H1 (cell line): ENCODE data around the gene ZNF689. TPM values are rescaled to one million over a fixed set of nuclear protein-coding genes. Genes with fewer than 3 reads are reported as not detected.

Source experiments
- CTCF ChIA-PET: fragments of 300-600 bp; sonication (Branson Sonifier 250); formaldehyde crosslinking; loops from one replicate; lab custom pipeline; 2021; ENCODE audit not compliant: partially characterized antibody; lab: Charles Lee
- POLR2A ChIA-PET: fragments of 300-600 bp; sonication (Branson Sonifier 250); formaldehyde crosslinking; loops from one replicate; lab custom pipeline; 2021; ENCODE audit warnings: inconsistent platforms; ENCODE audit not compliant: partially characterized antibody; lab: Charles Lee
- DNase-seq, 2 experiments: peaks; one replicate each; pipeline versions ENCODE4 v3.0.0 to v3.0.0-alpha.2; 2010 to 2022; ENCODE audit warnings: low spot score in 2 of 2, low read depth in 1 of 2, mixed read lengths in 1 of 2
- FAIRE-seq: peaks from 2 replicates; lab custom pipeline; 2011; peaks lifted over from hg19 to GRCh38; lab: Jason Lieb, UNC
- H2AFZ ChIP-seq: 2 replicates; pipeline ENCODE4 v1.8.1; 2012; ENCODE audit warnings: low read length, inconsistent platforms
- H2AK5ac ChIP-seq: 2 replicates; pipeline ENCODE4 v1.6.1; 2013; ENCODE audit warnings: low read depth, low read length
- H2BK120ac ChIP-seq: replicated peaks from 2 replicates; pipeline ENCODE3; 2013; ENCODE audit warnings: low read depth, low read length, inconsistent platforms
- H2BK12ac ChIP-seq: 2 replicates; pipeline ENCODE4 v1.6.1; 2013; ENCODE audit warnings: low read depth, low read length
- H2BK15ac ChIP-seq: 2 replicates; pipeline ENCODE4 v1.6.1; 2013; ENCODE audit warnings: low read length
- H2BK20ac ChIP-seq: 2 replicates; pipeline ENCODE4 v1.6.1; 2013; ENCODE audit warnings: low read length
- H2BK5ac ChIP-seq: 2 replicates; pipeline ENCODE4 v1.6.1; 2013; ENCODE audit warnings: low read depth, low read length
- H3K14ac ChIP-seq: 2 replicates; pipeline ENCODE4 v1.6.1; 2013; ENCODE audit warnings: inconsistent platforms; ENCODE audit not compliant: insufficient read length
- H3K18ac ChIP-seq: 2 replicates; pipeline ENCODE4 v1.6.1; 2013; ENCODE audit warnings: low read length; ENCODE audit errors: extremely low read depth
- H3K23ac ChIP-seq: 2 replicates; pipeline ENCODE4 v1.6.1; 2013; ENCODE audit warnings: inconsistent platforms; ENCODE audit not compliant: insufficient read length
- H3K23me2 ChIP-seq: 2 replicates; pipeline ENCODE4 v1.6.1; 2013; ENCODE audit warnings: low read depth, low read length
- H3K27ac ChIP-seq: 2 replicates; pipeline ENCODE4 v1.6.1; 2011; ENCODE audit warnings: low read depth, low read length, inconsistent platforms
- H3K27me3 ChIP-seq, 4 experiments: replicated peaks in 1 of 4; 1 replicate in 1 of 4; 2 replicates in 3 of 4; pipeline versions ENCODE4 v1.6.1 to v1.8.1; 2011 to 2013; ENCODE audit warnings: low read length in 3 of 4, mild to moderate bottlenecking in 3 of 4, inconsistent platforms in 2 of 4, mixed read lengths in 2 of 4, moderate library complexity in 1 of 4; ENCODE audit not compliant: control insufficient read depth in 3 of 4, insufficient read depth in 3 of 4; ENCODE audit errors: extremely low read depth in 1 of 4
- H3K36me3 ChIP-seq, 4 experiments: 2 replicates each; pipeline versions ENCODE4 v1.6.1 to v1.8.1; 2011 to 2013; ENCODE audit warnings: mild to moderate bottlenecking in 4 of 4, low read length in 3 of 4, moderate library complexity in 2 of 4, control low read depth in 1 of 4, inconsistent platforms in 1 of 4; ENCODE audit not compliant: insufficient read depth in 4 of 4, control insufficient read depth in 2 of 4
- H3K4ac ChIP-seq: replicated peaks from 2 replicates; pipeline ENCODE3; 2013; ENCODE audit warnings: low read length, low read depth, mixed read lengths, inconsistent platforms; ENCODE audit not compliant: insufficient read length
- H3K4me1 ChIP-seq, 4 experiments: replicated peaks in 1 of 4; 1 replicate in 1 of 4; 2 replicates in 3 of 4; pipeline versions ENCODE4 v1.6.1 to v1.8.1; 2011 to 2013; ENCODE audit warnings: low read length in 3 of 4, inconsistent platforms in 2 of 4, mixed read lengths in 1 of 4; ENCODE audit not compliant: insufficient read depth in 4 of 4, control insufficient read depth in 3 of 4
- H3K4me2 ChIP-seq, 2 experiments: 2 replicates each; pipeline versions ENCODE4 v1.6.1 to v1.8.1; 2011 to 2013; ENCODE audit warnings: low read depth in 2 of 2, low read length in 2 of 2, control low read depth in 1 of 2, inconsistent platforms in 1 of 2, mild to moderate bottlenecking in 1 of 2; ENCODE audit not compliant: insufficient read depth in 1 of 2
- H3K4me3 ChIP-seq, 4 experiments: fragments of 200-600, 300-600 bp in 1 of 4; sonication (generic), shearing (Covaris generic), sonication (Bioruptor Twin) in 1 of 4; 2 replicates each; pipeline versions ENCODE4 v1.5.1 to v1.8.1; 2011 to 2016; ENCODE audit warnings: low read length in 4 of 4, low read depth in 3 of 4, control low read depth in 2 of 4, inconsistent platforms in 2 of 4, mild to moderate bottlenecking in 2 of 4, mixed read lengths in 1 of 4, moderate library complexity in 1 of 4; ENCODE audit not compliant: insufficient read depth in 2 of 4; ENCODE audit errors: extremely low read depth in 1 of 4
- H3K56ac ChIP-seq: replicated peaks from 2 replicates; pipeline ENCODE3; 2013; ENCODE audit warnings: low read depth, mild to moderate bottlenecking, mixed read lengths, low read length, inconsistent platforms; ENCODE audit not compliant: insufficient read length
- H3K79me1 ChIP-seq: 2 replicates; pipeline ENCODE4 v1.6.1; 2013; ENCODE audit warnings: low read depth, low read length, control low read depth
- H3K79me2 ChIP-seq, 2 experiments: 2 replicates each; pipeline versions ENCODE4 v1.6.1 to v1.8.1; 2012 to 2013; ENCODE audit warnings: low read length in 2 of 2, mild to moderate bottlenecking in 2 of 2, inconsistent platforms in 1 of 2; ENCODE audit not compliant: insufficient read depth in 2 of 2, control insufficient read depth in 1 of 2
- H3K9ac ChIP-seq, 4 experiments: replicated peaks in 1 of 4; 1 replicate in 1 of 4; 2 replicates in 3 of 4; pipeline versions ENCODE4 v1.6.1 to v1.8.1; 2011 to 2013; ENCODE audit warnings: low read depth in 3 of 4, low read length in 3 of 4, control low read depth in 2 of 4, mild to moderate bottlenecking in 2 of 4, moderate library complexity in 2 of 4, inconsistent platforms in 1 of 4; ENCODE audit errors: extremely low read depth in 1 of 4
- H3K9me3 ChIP-seq, 2 experiments: 2 replicates each; pipeline versions ENCODE4 v1.6.1 to v1.8.1; 2012 to 2013; ENCODE audit warnings: mild to moderate bottlenecking in 2 of 2, moderate library complexity in 2 of 2, control low read depth in 1 of 2, inconsistent platforms in 1 of 2, low read depth in 1 of 2, low read length in 1 of 2, mixed read lengths in 1 of 2; ENCODE audit not compliant: insufficient read depth in 2 of 2
- H4K20me1 ChIP-seq, 2 experiments: replicated peaks in 1 of 2; 2 replicates each; pipeline versions ENCODE3 to v1.8.1; 2011 to 2013; ENCODE audit warnings: inconsistent platforms in 2 of 2, low read length in 2 of 2, mild to moderate bottlenecking in 1 of 2; ENCODE audit not compliant: insufficient read depth in 2 of 2, control insufficient read depth in 1 of 2
- H4K5ac ChIP-seq: 2 replicates; pipeline ENCODE4 v1.6.1; 2013; ENCODE audit warnings: low read length, low read depth, mixed read lengths, inconsistent platforms; ENCODE audit not compliant: insufficient read length
- H4K8ac ChIP-seq: 2 replicates; pipeline ENCODE4 v1.8.0; 2013; ENCODE audit warnings: mild to moderate bottlenecking, moderate library complexity, low read length, inconsistent platforms; ENCODE audit not compliant: insufficient read depth; ENCODE audit errors: extremely low read depth
- H4K91ac ChIP-seq: replicated peaks from 2 replicates; pipeline ENCODE3; 2013; ENCODE audit warnings: low read length, mixed read lengths, inconsistent platforms; ENCODE audit not compliant: insufficient read length
- ASH2L ChIP-seq: fragments of 200-600, 300-600 bp; sonication (generic); IDR thresholded peaks from one replicate; pipeline ENCODE4 v1.7.1; 2017; ENCODE audit warnings: low read length
- CBX5 ChIP-seq: fragments of 300-800, 300-1000 bp; sonication (generic); IDR thresholded peaks from 2 replicates; pipeline ENCODE4 v1.7.1; 2016; ENCODE audit warnings: antibody characterized with exemption, low read length, low read depth
- EZH2 ChIP-seq: fragments of 200-600 bp; sonication (generic); IDR thresholded peaks from 2 replicates; pipeline ENCODE4 v1.7.1; 2012; ENCODE audit warnings: low read depth, mild to moderate bottlenecking, moderate library complexity, low read length, inconsistent platforms; ENCODE audit not compliant: severe bottlenecking
- FOSL1 ChIP-seq: IDR thresholded peaks from 2 replicates; pipeline ENCODE4 v1.6.1; 2011; ENCODE audit warnings: mild to moderate bottlenecking, low read depth, low read length, moderate library complexity; ENCODE audit not compliant: insufficient read depth
- RNF2 ChIP-seq: fragments of 200-900, 300-1000 bp; sonication (generic); IDR thresholded peaks from 2 replicates; pipeline ENCODE4 v1.7.1; 2016; ENCODE audit warnings: borderline replicate concordance, low read depth, mild to moderate bottlenecking, antibody characterized with exemption, low read length; ENCODE audit not compliant: poor library complexity, severe bottlenecking; ENCODE audit errors: missing control alignments
- SIN3A ChIP-seq, 2 experiments: IDR thresholded peaks in 1 of 2; conservative IDR thresholded peaks in 1 of 2; 2 replicates each; pipeline ENCODE4 v1.6.1; 2011 to 2012; ENCODE audit warnings: low read length in 2 of 2, improper control_type of control experiment in 1 of 2, low read depth in 1 of 2, mild to moderate bottlenecking in 1 of 2
- TEAD4 ChIP-seq: IDR thresholded peaks from 2 replicates; pipeline ENCODE4 v1.6.1; 2012; ENCODE audit warnings: low read depth, low read length, inconsistent platforms, mixed read lengths
- WGBS, 2 experiments: shearing (Covaris generic) in 1 of 2; methylation state at CpG; one replicate each; pipeline versions ENCODE4 v1.1.6 to v1.1.7; 2013 to 2015; ENCODE audit warnings: low lambda C conversion rate in 2 of 2, mixed read lengths in 2 of 2, inconsistent platforms in 1 of 2, low coverage in 1 of 2, missing lambda C conversion rate in 1 of 2; ENCODE audit not compliant: insufficient replicate concordance in 2 of 2, insufficient coverage in 1 of 2, insufficient read length in 1 of 2; ENCODE audit errors: extremely low coverage in 1 of 2, missing lambda C conversion rate in 1 of 2; 5-methylcytosine and 5-hydroxymethylcytosine counted together
- polyA plus RNA-seq, 7 experiments: library from polyadenylated mRNA; depleted of rRNA in 3 of 7; stranded (reverse) in 5 of 7; unstranded in 2 of 7; fragments of >200 nt in 5 of 7; fragments of 200-250 nt in 2 of 7; gene quantifications; 1 replicate in 5 of 7; 2 replicates in 1 of 7; 4 replicates in 1 of 7; pipeline versions ENCODE4 v1.2.1 to v1.2.3, GENCODE V29; 2011 to 2013; ENCODE audit warnings: missing spikeins in 2 of 7, mixed read lengths in 2 of 7
- total RNA-seq: library from RNA; stranded (reverse); fragmentation: NEBNext Ultra II Directional; extraction: Animal tissue kit (Norgen Biotek cat#: 25700); gene quantifications from 2 replicates; pipeline ENCODE4 v1.2.1, GENCODE V29; 2021
- TF ChIP-seq, protein P1 (sequence below): IDR thresholded peaks from 2 replicates; pipeline ENCODE4 v1.6.1; 2011; ENCODE audit warnings: low read depth, mild to moderate bottlenecking, low read length; ENCODE audit not compliant: insufficient read depth

ZNF689 gene
- total and polyA plus RNA-seq, 2 of the 8 experiments (the other 6 are each of a cell fraction or from before 2014, with no cell fraction given): 14.3 to 15.3 TPM

GRCh38 chr16:30621765-30622164 lies 11.6 kb upstream of the ZNF689 start:
- no peak overlapping the region for H3K56ac ChIP-seq
- DNase-seq (no peak), FAIRE-seq (no peak)
- TF ChIP-seq SIN3A (conservative IDR thresholded peaks at IDR 0.05 in 1 of 2, IDR thresholded peaks at IDR 0.05 in 1 of 2; ENCODE audit: low read depth in 1 of 2, low read length in 2 of 2) (no peak), RNF2 (no peak), FOSL1 (no peak), EZH2 (no peak), TEAD4 (no peak), ASH2L (no peak), CBX5 (no peak)
- TF ChIP-seq, protein P1, sequence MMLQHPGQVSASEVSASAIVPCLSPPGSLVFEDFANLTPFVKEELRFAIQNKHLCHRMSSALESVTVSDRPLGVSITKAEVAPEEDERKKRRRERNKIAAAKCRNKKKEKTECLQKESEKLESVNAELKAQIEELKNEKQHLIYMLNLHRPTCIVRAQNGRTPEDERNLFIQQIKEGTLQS: no peak
- no peak overlapping the region for H2BK20ac ChIP-seq
- H3K79me2 ChIP-seq: no peaks in the 10 kb centered on the region
- no peaks in the 10 kb centered on the region for H3K9me3 ChIP-seq
- no peaks in the 10 kb centered on the region for H3K23me2 ChIP-seq
- H3K14ac ChIP-seq: no peak overlapping the region
- no peak overlapping the region for H2AK5ac ChIP-seq
- WGBS, 2 experiments: 85% methylated on average over 5 of the region's 5 CpGs; no CpG with 5 or more reads in 1 of the 2 experiments
- no peak overlapping the region for H2BK15ac ChIP-seq
- ChIA-PET CTCF (interaction anchor here (1.4 to 1.6 kb wide), 2 partner anchors 16 to 172 kb away, joined by 3 to 5 read pairs; no protein-coding TSS in a partner anchor), POLR2A (interaction anchor here (0.6 to 5.0 kb wide), 2 partner anchors 13 to 37 kb away, joined by 3 to 26 read pairs; partner anchors contain the start of gene ZNF689)
- H3K36me3 ChIP-seq: no peaks in the 10 kb centered on the region
- no peak overlapping the region for H2AFZ ChIP-seq
- no peak overlapping the region for H4K91ac ChIP-seq
- no peaks in the 10 kb centered on the region for H3K79me1 ChIP-seq
- no peak overlapping the region for H2BK5ac ChIP-seq
- H2BK12ac ChIP-seq: no peak overlapping the region
- no peak overlapping the region for H3K4me2 ChIP-seq
- H4K5ac ChIP-seq: no peak overlapping the region
- no peak overlapping the region for H3K4ac ChIP-seq
- H3K27ac ChIP-seq: no peak overlapping the region
- H3K9ac ChIP-seq: no peak overlapping the region
- no peak overlapping the region for H4K8ac ChIP-seq
- H3K4me3 ChIP-seq: no peak overlapping the region
- no peaks in the 10 kb centered on the region for H4K20me1 ChIP-seq
- no peak overlapping the region for H2BK120ac ChIP-seq
- H3K18ac ChIP-seq: no peak overlapping the region
- no peaks in the 10 kb centered on the region; a peak in 2 of 7 replicates for H3K27me3 ChIP-seq
- H3K23ac ChIP-seq: no peak overlapping the region
- no peaks in the 10 kb centered on the region for H3K4me1 ChIP-seq
